ENCODE measurements around the gene GPS2.
"Not testable (repeated sequence)": the region's sequence is repeated elsewhere in the genome, so short reads cannot be mapped to it uniquely, and the experiment has no call there.

GPS2 gene

DNA sequence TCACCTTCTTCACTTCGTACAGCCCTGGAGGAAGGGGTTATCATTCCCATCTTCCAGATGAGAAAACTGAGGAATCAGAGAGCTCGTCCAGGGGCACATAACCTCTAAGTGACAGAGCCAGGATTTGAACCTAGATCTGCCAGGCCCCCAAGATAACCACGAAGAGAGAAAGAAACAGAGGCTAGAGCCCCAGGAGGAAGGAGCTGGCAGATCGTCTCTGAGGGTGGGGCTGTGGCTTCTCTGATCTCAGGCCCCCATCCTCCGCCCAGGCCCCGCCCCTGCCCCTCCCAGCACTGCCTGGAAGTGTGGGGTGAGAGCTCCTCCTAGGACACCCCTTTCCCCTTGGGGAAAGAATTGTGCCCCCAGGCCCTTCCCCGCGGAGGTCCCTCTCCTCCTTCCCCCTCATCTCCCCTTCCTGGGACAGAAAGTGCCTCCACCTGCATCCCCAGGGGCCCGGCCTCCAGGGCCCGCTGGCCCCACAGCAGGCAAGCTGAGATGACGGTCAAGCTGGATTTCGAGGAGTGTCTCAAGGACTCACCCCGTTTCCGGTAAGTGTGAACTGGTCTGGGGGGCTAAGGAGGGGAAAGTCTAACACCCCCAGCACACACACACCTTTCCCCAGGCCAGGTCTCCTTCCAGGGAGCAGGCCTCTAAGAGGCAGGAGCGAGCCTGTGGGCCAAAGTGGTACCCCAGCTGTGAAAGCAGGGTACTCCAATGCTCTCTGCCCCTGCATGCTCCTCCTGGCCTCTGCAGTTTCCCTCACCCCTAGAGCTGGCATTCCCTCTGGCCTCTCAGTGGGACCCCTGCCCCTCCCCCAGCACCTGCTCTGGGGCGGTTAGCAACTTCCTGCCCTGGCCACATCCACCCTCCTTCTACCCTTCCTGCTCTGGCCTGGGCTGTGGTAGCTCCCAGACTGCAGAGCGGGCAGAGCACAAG lies 21.3 kb upstream of the GPS2 start, which contains the start of gene ACAP1:
Gene ACAP1, plus strand, starts transcription at position 290 of the 936 bp plus-strand sequence. Its CDS starts 206 bp downstream, at position 496.
- no peak for DNase-seq

DNA sequence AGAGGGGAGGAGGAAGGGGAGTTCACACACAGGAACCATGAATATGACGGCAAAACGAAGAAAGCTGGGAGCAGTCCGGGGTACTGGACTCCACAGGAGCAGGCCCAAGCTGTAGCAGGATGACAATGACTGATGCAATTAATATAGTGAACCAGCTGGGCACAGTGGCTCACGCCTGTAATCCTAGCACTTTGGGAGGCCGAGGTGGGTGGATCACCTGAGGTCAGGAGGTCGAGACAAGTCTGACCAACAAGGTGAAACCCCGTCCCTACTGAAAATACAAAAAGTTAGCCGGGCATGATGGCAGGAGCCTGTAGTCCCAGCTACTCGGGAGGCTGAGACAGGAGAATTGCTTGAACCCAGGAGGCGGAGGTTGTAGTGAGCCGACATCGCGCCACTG lies 20.6 kb upstream of the GPS2 start:
- not testable (repeated sequence) for DNase-seq

GRCh38 chr17:7334938-7335538 lies 19.9 kb upstream of the GPS2 start:
- no peak for DNase-seq

GRCh38 chr17:7332600-7333069 lies 17.5 kb upstream of the GPS2 start:
- DNase-seq, result not testable (repeated sequence)

DNA sequence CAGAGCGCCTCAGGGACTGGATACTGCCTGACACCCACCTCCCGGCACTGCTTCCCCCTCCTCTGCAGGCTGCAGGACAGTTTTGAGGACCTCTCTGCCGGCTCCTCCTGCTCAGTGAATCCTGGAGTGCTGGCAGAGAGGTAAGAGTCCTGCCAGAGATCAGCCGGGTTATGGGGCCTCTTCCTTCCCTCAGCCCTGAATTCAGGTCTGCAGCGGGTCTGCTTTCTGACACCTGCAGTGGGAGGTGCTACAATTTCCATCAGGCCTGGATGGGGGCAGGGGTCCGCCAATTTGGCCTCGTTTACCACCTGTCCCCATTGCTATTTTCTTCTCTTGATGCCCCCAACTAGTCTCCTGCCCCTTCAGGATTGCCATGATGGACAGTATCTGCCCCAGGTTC lies 17.0 kb upstream of the GPS2 start:
- no peak for DNase-seq

DNA sequence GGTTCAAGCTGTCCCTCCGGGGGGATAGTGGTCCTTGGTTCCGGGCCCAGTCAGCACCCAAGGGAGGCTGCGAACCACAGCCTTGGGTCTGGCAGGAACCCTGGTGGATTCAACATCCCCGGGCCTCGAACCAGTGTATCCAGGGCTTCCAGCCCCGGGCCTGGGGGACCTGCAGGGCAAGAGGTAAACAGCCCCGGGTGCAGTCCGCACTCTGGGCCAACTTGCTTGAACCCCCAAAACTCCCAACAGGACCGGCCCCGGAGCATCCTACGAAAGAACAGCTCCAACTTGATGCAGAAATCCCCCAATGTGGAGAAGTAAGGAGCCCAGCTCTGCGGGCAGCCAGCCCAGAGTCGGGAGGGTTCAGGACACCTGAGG lies 15.5 kb upstream of the GPS2 start:
- DNase-seq, result no peak

DNA sequence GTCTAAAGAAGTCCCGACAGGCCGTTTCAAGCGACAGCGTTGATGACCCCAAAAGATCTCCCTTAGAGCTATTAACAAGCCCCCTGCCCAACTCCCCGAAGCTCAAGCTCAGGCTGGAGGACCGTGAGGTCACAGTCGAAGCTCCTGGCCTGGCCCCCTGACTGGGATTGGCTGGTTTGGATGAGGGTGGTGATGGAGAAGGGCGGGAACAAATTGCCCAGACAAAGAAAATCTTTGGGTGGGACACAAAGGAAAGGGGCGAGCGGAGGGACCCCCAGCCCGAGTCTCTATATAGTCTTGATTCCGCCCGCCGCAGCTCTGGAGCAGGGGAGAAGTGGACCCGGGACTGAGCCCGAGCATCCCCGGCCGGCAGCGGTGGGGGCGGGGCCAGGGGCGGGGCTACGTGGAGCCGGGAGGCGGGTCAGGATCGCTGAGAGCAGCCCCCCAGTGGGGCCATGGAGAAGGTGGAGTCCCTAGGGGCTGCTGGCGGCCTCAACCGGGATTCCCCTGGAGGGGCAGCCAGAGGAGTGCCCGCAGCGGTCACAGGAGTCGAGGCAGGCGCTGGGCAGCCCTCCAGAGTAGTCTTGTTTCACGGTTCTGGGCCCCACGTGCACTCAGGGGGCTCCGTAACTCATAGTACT lies 15.0 kb upstream of the GPS2 start:
- peak; percentile 81 for DNase-seq

DNA sequence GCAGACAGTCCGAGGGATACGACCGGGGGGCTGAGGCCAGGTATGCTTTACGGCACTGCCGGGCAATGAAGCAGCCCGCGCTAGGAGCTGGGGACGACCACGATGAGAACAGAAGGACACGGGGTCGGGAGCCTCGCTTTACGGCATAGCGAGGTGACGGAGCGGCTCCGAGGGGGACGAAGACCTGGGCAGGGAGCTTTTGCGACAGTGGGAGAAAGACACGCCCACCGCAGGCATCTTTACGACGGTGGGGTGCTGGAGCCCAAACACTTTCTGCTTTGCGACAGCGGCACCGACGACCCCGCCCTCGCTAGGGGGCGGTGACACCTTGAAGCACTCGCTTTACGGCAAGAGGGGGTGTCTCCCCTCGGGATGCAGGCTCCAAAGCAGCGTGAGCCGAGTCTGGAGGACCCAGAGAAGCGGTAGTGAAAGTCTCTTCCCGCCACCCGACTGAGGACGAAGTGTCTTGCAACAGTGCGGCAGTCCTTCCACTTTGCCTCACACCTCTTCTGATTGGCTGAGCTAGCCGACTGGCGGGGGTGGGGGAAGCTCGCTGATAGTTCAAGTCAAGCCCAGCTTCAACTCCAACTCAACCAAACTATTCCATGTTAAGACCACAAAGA lies 14.3 kb upstream of the GPS2 start:
- peak; percentile 98 for DNase-seq

- DNase-seq, result no peak
Observed at GRCh38 chr17:7328840-7329373, 13.7 kb upstream of the GPS2 start, which contains the start of gene NEURL4. Gene NEURL4, minus strand, starts transcription at chr17:7329335. Its CDS starts 23 bp downstream, at chr17:7329312.

- DNase-seq, result no peak
Observed at GRCh38 chr17:7328009-7328408, 12.8 kb upstream of the GPS2 start.

DNA sequence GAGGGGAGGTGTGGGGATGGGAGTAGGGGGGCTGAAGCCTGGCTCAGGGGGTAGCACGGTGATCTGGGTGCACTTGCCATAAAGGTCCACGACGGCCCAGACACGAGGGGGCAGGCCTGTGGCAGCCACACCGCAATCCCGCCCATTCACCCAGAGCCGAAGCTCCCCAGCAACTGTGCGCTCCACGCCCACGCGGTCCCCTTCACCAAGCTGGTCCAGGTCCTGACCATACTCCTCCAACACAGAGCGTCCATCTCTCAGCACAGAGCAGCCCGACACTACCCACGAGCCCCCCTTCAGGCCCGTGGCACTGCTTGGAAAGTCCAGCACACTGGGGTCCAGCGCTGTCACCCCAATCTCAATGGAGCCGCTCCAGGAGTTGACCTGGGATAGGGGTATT lies 12.3 kb upstream of the GPS2 start:
- DNase-seq, result no peak

DNA sequence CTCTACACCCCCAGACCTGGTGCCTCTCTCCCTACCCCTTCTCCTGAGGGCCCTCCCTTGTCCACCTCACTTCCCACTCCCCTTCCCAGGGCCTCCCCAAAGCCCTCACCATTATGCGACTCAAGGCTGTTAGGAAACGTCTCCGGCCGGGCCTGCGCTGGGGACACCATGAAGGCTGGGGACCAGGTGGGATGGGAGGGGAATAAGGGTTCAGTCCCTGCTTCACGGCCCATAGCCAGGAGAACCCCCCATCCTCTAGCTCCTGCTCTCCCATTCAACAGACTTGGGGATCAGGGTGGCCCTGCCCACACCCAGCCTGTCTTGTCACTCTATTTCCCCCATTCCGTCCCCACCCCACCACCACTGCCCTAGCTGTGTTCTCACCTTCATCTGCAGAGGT lies 11.9 kb upstream of the GPS2 start:
- DNase-seq, result no peak

DNA sequence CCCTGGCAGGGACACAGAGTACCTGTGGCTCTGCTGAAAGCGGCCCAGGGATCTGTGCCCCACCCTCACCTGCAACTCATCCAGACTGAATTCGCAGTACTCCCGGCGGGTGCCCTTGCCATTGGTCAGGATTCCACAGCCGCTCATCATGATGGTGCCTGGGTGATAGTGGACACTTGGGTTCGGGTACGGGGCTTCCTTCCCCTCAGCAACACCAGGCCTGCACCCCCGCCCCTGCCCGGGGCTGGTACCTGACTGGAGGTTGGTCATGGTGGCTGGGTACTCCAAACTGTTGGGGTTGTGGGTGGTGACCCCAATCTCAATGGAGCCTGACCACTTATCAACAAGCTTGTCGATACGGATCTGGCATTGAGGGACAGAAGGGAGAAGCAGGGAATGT lies 11.0 kb upstream of the GPS2 start:
- DNase-seq, result no peak

GRCh38 chr17:7325031-7325528 lies 9.9 kb upstream of the GPS2 start:
- DNase-seq, result no peak

DNA sequence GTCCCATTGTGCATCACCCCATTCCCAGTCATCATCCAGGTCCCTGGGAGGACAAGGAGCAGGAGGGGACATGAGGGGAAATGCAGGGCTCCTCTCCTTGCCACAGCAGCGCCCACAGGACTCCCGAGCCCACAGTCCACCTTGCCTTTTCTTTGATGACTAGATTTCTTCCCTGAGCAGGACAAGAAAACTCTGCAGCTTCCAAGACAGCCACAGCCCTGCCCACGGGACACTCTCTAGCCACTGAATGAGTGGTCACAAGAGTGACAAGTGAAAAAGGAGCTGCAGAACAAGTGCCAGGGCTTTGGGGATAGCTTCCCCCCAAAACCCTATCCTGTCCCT lies 9.2 kb upstream of the GPS2 start:
- no peak for DNase-seq

GRCh38 chr17:7323731-7324437 lies 8.7 kb upstream of the GPS2 start:
- peak; percentile 75 for DNase-seq

DNA sequence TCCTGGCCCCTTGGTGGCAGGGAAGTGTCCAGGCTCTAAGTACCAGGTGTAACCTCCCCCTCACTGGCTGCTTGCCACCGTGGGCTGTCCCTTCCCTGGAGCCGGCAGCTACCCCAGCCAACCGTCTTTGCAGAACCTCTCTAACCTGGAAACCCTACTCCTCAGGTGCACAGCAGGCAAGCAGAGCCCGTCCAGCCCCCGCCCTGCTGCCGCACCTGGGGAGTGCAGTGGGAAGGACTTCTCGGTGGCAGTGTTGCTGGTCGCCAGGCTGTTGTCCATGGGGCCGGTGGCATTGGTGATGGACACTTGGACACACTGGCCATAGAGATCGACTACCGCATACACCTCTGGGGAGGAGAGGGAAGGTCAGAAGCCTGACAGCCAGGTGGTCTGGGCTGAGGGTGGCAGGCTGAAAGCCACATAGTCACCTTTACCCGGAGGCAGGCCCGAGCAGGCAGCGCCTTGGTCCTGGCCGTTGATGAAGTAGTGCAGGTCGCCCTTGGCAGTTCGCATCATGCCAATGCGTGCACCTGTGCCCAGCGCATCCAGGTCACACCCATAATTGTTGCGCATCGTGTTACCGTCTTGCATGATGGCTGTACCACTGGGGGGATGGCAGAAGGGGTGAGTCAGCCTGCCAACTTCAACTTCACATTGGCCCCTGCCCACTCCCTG lies 7.5 kb upstream of the GPS2 start:
- no peak for DNase-seq

DNA sequence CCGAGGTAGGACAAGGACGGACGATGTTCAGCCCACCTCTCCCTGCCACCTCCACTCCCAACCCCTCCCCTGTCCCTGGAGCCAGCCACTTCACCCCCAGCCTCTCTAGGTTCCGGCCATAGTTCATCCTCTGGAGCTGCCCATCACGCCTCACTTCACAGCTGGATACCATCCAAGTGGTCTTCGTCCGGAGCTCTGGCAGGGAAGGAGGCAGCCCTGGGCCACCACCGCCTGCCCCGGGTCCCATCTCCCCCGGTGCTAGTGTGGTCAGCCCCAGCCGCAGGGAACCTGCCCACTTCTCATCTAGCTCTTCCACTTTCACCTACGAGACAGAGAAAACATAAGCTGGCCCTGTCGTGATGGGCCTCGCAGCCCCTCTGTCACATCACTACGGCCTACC lies 6.3 kb upstream of the GPS2 start:
- DNase-seq, result no peak

GRCh38 chr17:7318121-7318860 lies 3.1 kb upstream of the GPS2 start:
- DNase-seq, result no peak

DNA sequence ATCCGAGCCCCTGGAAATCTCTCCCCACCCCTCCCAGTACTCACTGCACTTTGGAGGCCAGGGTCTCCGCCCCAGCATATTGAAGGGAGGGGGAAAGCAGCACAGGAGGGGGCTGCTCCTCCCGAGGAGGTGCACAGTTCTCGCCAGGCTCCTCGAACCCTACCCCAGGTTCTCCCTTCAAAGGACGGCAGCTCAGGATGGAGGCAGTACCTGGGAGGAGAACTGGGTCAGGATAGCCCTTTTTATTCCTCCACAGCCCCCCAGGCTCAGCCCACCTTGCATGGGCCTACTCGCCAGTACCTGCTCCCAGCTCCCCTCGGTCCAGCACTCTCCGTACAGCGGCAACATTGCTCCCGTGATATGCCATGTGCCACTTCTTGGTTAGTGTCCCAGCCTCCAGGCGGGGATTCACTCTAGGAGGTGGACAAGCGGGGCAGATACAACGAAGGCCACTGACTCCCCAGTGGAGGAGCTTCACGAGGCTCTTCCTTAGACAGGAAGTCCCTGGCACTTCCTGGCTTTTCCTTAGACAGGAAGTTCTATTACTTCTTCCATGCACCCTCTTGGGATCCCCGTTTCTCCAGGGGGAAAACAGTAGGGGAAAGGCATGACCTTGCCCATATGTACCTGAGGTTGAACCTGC lies 2.1 kb upstream of the GPS2 start:
- no peak for DNase-seq
